Neuronal stem cell (in vitro differentiated cells): Measurements from ENCODE around the gene CLTCL1.

Experiments used
- DNase-seq: peaks from one replicate; pipeline ENCODE4 v3.0.0-alpha.2; 2013; ENCODE audit warnings: low spot score
- H2AFZ ChIP-seq: one replicate; pipeline ENCODE4 v1.6.1; 2013; ENCODE audit warnings: mild to moderate bottlenecking, low read length, inconsistent platforms
- H2AK5ac ChIP-seq: 2 replicates; pipeline ENCODE4 v1.6.1; 2013; ENCODE audit warnings: low read depth, mild to moderate bottlenecking, inconsistent platforms, low read length, moderate library complexity, mixed read lengths
- H2BK120ac ChIP-seq: 2 replicates; pipeline ENCODE4 v1.6.1; 2013; ENCODE audit warnings: low read depth, mild to moderate bottlenecking, inconsistent platforms, low read length, moderate library complexity, mixed read lengths
- H2BK12ac ChIP-seq: one replicate; pipeline ENCODE4 v1.6.1; 2013; ENCODE audit warnings: low read length, inconsistent platforms
- H2BK15ac ChIP-seq: 2 replicates; pipeline ENCODE4 v1.6.1; 2013; ENCODE audit warnings: mild to moderate bottlenecking, low read length, inconsistent platforms, mixed read lengths
- H2BK5ac ChIP-seq: one replicate; pipeline ENCODE4 v1.6.1; 2013; ENCODE audit warnings: inconsistent platforms, mild to moderate bottlenecking, low read length, moderate library complexity
- H3K14ac ChIP-seq: one replicate; pipeline ENCODE4 v1.6.1; 2013; ENCODE audit warnings: low read length, inconsistent platforms
- H3K18ac ChIP-seq: 2 replicates; pipeline ENCODE4 v1.6.1; 2013; ENCODE audit warnings: low read length, inconsistent platforms
- H3K23ac ChIP-seq: 2 replicates; pipeline ENCODE4 v1.6.1; 2013; ENCODE audit warnings: low read depth, mild to moderate bottlenecking, mixed read lengths, low read length, inconsistent platforms; ENCODE audit not compliant: poor library complexity
- H3K27ac ChIP-seq: replicated peaks from 3 replicates; pipeline ENCODE4 v1.5.1; 2013; ENCODE audit warnings: low read length, inconsistent platforms
- H3K27me3 ChIP-seq, 3 experiments: 2 replicates each; pipeline ENCODE4 v1.6.1; 2013; ENCODE audit warnings: low read length in 3 of 3, mild to moderate bottlenecking in 2 of 3, inconsistent platforms in 1 of 3, low read depth in 1 of 3, mixed read lengths in 1 of 3, moderate library complexity in 1 of 3; ENCODE audit not compliant: control insufficient read depth in 3 of 3, insufficient read depth in 3 of 3
- H3K36me3 ChIP-seq, 2 donors: replicated peaks in 1 of 2; 2 replicates each; pipeline ENCODE4 v1.6.1; 2013; ENCODE audit warnings: low read length in 2 of 2; ENCODE audit not compliant: control insufficient read depth in 2 of 2, insufficient read depth in 2 of 2
- H3K4ac ChIP-seq: 2 replicates; pipeline ENCODE4 v1.6.1; 2013; ENCODE audit warnings: inconsistent platforms, mild to moderate bottlenecking, low read length, moderate library complexity
- H3K4me1 ChIP-seq, 2 donors: 1 replicate in 1 of 2; 2 replicates in 1 of 2; pipeline ENCODE4 v1.6.1; 2013; ENCODE audit warnings: low read length in 2 of 2, low read depth in 1 of 2; ENCODE audit not compliant: control insufficient read depth in 2 of 2, insufficient read depth in 1 of 2
- H3K4me2 ChIP-seq: one replicate; pipeline ENCODE4 v1.6.1; 2013; ENCODE audit warnings: mild to moderate bottlenecking, low read length, inconsistent platforms; ENCODE audit not compliant: insufficient read depth, poor library complexity, severe bottlenecking
- H3K4me3 ChIP-seq, 2 donors: 2 replicates each; pipeline ENCODE4 v1.5.1; 2013; ENCODE audit warnings: low read length in 2 of 2, mild to moderate bottlenecking in 2 of 2, inconsistent platforms in 1 of 2, moderate library complexity in 1 of 2
- H3K79me1 ChIP-seq: one replicate; pipeline ENCODE4 v1.6.1; 2013; ENCODE audit warnings: low read depth, mild to moderate bottlenecking, inconsistent platforms, low read length, moderate library complexity
- H3K9ac ChIP-seq: one replicate; pipeline ENCODE4 v1.6.1; 2013; ENCODE audit warnings: mild to moderate bottlenecking, low read depth, low read length, inconsistent platforms; ENCODE audit not compliant: poor library complexity
- H3K9me3 ChIP-seq, 2 donors: replicated peaks in 1 of 2; 2 replicates each; pipeline versions ENCODE3 to v1.6.1; 2013; ENCODE audit warnings: low read length in 2 of 2, mild to moderate bottlenecking in 2 of 2, inconsistent platforms in 1 of 2, low read depth in 1 of 2, mixed read lengths in 1 of 2, moderate library complexity in 1 of 2; ENCODE audit not compliant: control insufficient read depth in 2 of 2, insufficient read depth in 1 of 2
- H4K8ac ChIP-seq: one replicate; pipeline ENCODE4 v1.6.1; 2013; ENCODE audit warnings: low read depth, mild to moderate bottlenecking, inconsistent platforms, low read length, moderate library complexity
- H4K91ac ChIP-seq: one replicate; pipeline ENCODE4 v1.6.1; 2013; ENCODE audit warnings: low read length, low read depth, mild to moderate bottlenecking, inconsistent platforms; ENCODE audit not compliant: poor library complexity
- WGBS, 2 donors: extraction: QIAGEN DNeasy Blood & Tissue Kit; methylation state at CpG; one replicate each; pipeline ENCODE4 v1.1.7; 2013; ENCODE audit warnings: missing lambda C conversion rate in 2 of 2, mixed read lengths in 1 of 2; ENCODE audit not compliant: insufficient read length in 2 of 2, insufficient replicate concordance in 1 of 2; ENCODE audit errors: extremely low coverage in 2 of 2; 5-methylcytosine and 5-hydroxymethylcytosine counted together

Gene CLTCL1

DNA sequence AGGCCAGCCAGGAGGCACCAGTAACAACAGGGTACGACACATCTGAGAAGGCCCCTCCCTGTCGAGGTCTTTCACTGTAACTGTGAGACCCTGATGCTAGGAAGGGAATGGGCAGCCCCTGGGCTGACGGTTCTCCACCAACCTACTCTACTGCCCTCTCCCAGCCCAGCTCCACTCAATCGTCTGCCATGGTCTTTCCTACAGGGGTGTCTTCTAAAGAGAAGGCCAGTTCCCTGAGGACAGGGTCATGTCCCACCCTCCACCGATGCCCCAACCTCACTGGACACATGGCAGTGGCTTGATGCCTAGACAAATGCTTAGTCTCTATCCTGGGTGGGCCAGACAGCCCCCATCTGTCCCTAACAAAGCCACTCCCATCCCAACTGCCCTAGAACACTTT, 67.0 kb downstream of the CLTCL1 start:
- no peak for DNase-seq
- no peak overlapping the region for H2BK12ac ChIP-seq
- no peak overlapping the region for H3K4me2 ChIP-seq
- no peak overlapping the region for H3K4me3 ChIP-seq
- no peak overlapping the region for H2AFZ ChIP-seq
- no peak overlapping the region for H3K9ac ChIP-seq
- no peak overlapping the region for H3K14ac ChIP-seq
- peak overlapping the region; percentile 58 for H3K23ac ChIP-seq
- no peak overlapping the region for H2BK5ac ChIP-seq
- H4K8ac ChIP-seq, result no peak overlapping the region
- no CpG with 5 or more reads among the region's 5 CpGs for WGBS, 2 donors
- H3K79me1 ChIP-seq, result no peaks in the 10 kb centered on the region
- no peaks in the 10 kb centered on the region for H3K4me1 ChIP-seq
- H3K27ac ChIP-seq, result no peak overlapping the region
- no peak overlapping the region for H3K4ac ChIP-seq
- no peak overlapping the region for H3K18ac ChIP-seq
- no peak overlapping the region for H2BK120ac ChIP-seq
- H3K27me3 ChIP-seq, result no peaks in the 10 kb centered on the region
- no peak overlapping the region for H4K91ac ChIP-seq
- H2BK15ac ChIP-seq, result no peak overlapping the region
- no peak overlapping the region for H2AK5ac ChIP-seq
- H3K9me3 ChIP-seq, result no peaks in the 10 kb centered on the region
- peaks cover 14 to 32% of the 10 kb centered on the region in 2 donors for H3K36me3 ChIP-seq

DNA sequence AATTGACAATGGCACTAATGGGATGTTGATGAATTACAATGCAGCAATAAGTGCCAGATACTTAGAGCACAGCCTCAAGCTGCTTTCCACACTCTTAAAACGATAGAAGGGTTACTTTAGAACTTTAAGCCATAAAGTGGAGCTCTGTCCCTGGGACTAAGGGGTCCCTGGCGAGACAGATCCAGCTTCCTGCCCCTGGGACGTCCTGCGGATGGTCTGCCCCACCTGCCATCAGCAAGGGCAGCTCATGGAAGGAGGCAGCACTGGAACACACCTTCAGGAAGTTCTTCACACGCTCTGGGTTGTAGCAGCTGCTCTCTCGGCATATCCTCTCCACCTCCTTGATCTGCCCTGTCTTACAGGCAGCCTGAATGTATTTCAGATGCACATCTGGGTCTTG, 67.9 kb downstream of the CLTCL1 start:
- Histone ChIP-seq H3K27ac (no peak overlapping the region), H3K9me3 (no peaks in the 10 kb centered on the region), H3K4ac (no peak overlapping the region), H3K4me2 (no peak overlapping the region), H4K8ac (no peak overlapping the region), H3K14ac (no peak overlapping the region), H2BK120ac (no peak overlapping the region), H3K36me3 (peaks cover 14 to 29% of the 10 kb centered on the region in 2 donors), H2BK12ac (no peak overlapping the region), H3K79me1 (no peaks in the 10 kb centered on the region), H3K18ac (no peak overlapping the region), H2BK5ac (no peak overlapping the region), H4K91ac (no peak overlapping the region), H2AFZ (no peak overlapping the region), H2AK5ac (no peak overlapping the region), H3K23ac (no peak overlapping the region), H3K9ac (no peak overlapping the region), H2BK15ac (no peak overlapping the region), H3K4me1 (no peaks in the 10 kb centered on the region), H3K4me3 (no peak overlapping the region), H3K27me3 (no peaks in the 10 kb centered on the region)
- no CpG with 5 or more reads among the region's 6 CpGs for WGBS, 2 donors
- DNase-seq, result no peak

DNA sequence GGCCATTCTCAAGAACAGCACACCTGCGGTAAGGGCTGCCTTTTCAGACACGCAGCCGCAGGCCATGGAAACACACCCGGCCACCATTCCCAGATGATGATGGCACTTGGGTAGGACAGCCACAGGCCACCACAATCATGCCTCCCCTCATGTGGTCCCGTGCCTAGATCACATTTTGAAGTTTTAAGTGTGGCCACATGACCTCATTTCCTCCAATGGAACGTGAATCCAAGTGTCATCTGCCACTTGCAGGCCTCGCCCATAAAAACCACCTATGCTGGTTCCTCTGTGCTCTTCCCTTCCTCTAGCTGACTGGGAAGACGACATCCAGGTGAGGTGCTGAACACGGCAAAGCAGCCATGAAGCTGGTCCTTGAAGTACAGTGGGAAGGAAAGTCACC, 68.4 kb downstream of the CLTCL1 start:
- H2BK15ac ChIP-seq, result no peak overlapping the region
- no peak overlapping the region for H2AK5ac ChIP-seq
- H4K8ac ChIP-seq, result no peak overlapping the region
- H3K9me3 ChIP-seq, result no peaks in the 10 kb centered on the region
- no peak overlapping the region for H3K18ac ChIP-seq
- H2BK120ac ChIP-seq, result no peak overlapping the region
- no peak overlapping the region for H2BK5ac ChIP-seq
- no peak overlapping the region for H3K4me2 ChIP-seq
- H3K4ac ChIP-seq, result no peak overlapping the region
- H2BK12ac ChIP-seq, result no peak overlapping the region
- no peaks in the 10 kb centered on the region for H3K79me1 ChIP-seq
- H3K4me3 ChIP-seq, result no peak overlapping the region
- no peak overlapping the region for H3K9ac ChIP-seq
- no peak for DNase-seq
- peaks cover 12 to 28% of the 10 kb centered on the region in 2 donors for H3K36me3 ChIP-seq
- no peak overlapping the region for H3K14ac ChIP-seq
- no peak overlapping the region for H3K23ac ChIP-seq
- no peaks in the 10 kb centered on the region for H3K27me3 ChIP-seq
- peaks cover 1 to 2% of the 10 kb centered on the region in 2 donors for H3K4me1 ChIP-seq
- H4K91ac ChIP-seq, result no peak overlapping the region
- no CpG with 5 or more reads among the region's 9 CpGs for WGBS, 2 donors
- no peak overlapping the region for H2AFZ ChIP-seq
- H3K27ac ChIP-seq, result no peak overlapping the region

DNA sequence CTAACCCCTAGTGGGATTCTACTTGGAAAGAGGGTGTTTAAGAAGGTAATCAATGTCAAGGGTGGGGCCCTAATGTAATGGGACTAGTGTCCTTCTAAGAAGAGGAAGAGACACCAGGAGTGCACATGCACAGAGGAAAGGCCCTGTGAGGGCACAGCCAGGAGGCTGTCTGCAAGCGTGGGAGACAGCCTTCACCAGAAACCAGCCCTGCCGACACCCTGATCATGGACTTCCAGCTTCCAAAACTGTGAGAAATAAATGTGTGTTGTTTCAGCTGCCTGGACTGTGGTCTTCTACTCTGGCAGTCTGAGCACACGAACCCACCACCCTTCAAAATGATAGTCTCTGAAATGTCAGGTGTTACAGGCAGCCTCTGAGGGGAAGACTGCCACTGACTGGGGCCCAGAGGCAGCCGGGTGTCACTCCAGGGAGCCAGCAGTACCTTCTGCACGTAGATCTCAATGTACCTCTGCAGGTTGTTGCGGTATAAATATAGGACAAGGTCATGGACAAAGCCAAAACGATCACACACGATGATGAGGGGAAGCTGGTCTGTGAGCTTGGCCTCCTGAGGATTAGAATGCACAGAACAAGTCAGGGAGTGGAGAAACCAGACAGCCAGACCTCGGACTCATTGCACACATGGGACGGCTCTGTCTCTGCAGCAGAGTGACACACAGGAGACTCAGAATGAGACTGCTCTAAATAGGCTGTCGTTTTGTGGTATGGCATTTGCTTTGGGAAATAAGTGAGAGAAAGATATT, 69.1 kb downstream of the CLTCL1 start:
- Histone ChIP-seq H3K27me3 (no peaks in the 10 kb centered on the region), H4K8ac (no peak overlapping the region), H3K9ac (no peak overlapping the region), H2AFZ (no peak overlapping the region), H2AK5ac (no peak overlapping the region), H3K23ac (peak overlapping the region; percentile 38), H3K36me3 (peaks cover 12 to 23% of the 10 kb centered on the region in 2 donors), H3K4me2 (no peak overlapping the region), H3K4me3 (no peak overlapping the region), H3K9me3 (no peaks in the 10 kb centered on the region), H3K14ac (no peak overlapping the region), H3K4ac (no peak overlapping the region), H3K4me1 (peaks cover 6% of the 10 kb centered on the region in 2 donors), H3K79me1 (no peaks in the 10 kb centered on the region), H3K27ac (no peak overlapping the region), H2BK12ac (no peak overlapping the region), H4K91ac (no peak overlapping the region), H2BK15ac (no peak overlapping the region), H2BK5ac (no peak overlapping the region), H3K18ac (no peak overlapping the region), H2BK120ac (no peak overlapping the region)
- WGBS, 2 donors, result no CpG with 5 or more reads among the region's 11 CpGs
- no peak for DNase-seq
